ENCODE results near the gene KIF26B. TPM values are rescaled to one million over a fixed set of nuclear protein-coding genes. Genes with fewer than 3 reads are reported as not detected.

The KIF26B gene
- polyA plus RNA-seq, 2 of the 4 experiments (the other 2 are of a cell fraction): 0.01 to 0.04 TPM

DNA sequence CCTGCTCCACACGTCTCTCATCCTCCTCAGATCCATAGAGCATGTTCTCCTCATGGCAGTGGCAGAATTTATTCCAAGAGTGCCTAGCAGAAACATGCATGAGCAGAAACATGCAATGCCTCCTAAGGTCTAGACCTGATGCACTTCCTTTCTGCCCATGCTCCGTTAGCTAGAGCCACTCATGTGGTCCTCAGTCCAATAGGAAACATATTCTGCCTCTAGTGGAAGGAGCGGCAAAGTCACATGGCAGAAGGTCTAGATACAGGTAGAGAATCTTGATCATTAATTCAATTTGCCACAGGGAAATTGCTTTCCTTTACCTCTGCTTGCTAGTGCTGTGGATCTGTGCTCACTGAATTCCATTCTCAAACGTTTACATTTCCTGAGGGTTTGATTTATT is 130.4 kb downstream of the KIF26B start:
- TF ChIP-seq, protein P1, sequence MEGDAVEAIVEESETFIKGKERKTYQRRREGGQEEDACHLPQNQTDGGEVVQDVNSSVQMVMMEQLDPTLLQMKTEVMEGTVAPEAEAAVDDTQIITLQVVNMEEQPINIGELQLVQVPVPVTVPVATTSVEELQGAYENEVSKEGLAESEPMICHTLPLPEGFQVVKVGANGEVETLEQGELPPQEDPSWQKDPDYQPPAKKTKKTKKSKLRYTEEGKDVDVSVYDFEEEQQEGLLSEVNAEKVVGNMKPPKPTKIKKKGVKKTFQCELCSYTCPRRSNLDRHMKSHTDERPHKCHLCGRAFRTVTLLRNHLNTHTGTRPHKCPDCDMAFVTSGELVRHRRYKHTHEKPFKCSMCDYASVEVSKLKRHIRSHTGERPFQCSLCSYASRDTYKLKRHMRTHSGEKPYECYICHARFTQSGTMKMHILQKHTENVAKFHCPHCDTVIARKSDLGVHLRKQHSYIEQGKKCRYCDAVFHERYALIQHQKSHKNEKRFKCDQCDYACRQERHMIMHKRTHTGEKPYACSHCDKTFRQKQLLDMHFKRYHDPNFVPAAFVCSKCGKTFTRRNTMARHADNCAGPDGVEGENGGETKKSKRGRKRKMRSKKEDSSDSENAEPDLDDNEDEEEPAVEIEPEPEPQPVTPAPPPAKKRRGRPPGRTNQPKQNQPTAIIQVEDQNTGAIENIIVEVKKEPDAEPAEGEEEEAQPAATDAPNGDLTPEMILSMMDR (IDR thresholded peaks at IDR 0.05): no peak
- TF ChIP-seq ZNF302 (CRISPR knock-in tag; IDR thresholded peaks at IDR 0.05): no peak
- TF ChIP-seq EHF (CRISPR knock-in tag; IDR thresholded peaks at IDR 0.05): no peak
- TF ChIP-seq SREBF2 (IDR thresholded peaks at IDR 0.05): no peak
- TF ChIP-seq GATA3 (IDR thresholded peaks at IDR 0.05; ENCODE audit: borderline replicate concordance): no peak
- TF ChIP-seq ZSCAN20 (CRISPR knock-in tag; IDR thresholded peaks at IDR 0.05): no peak
- no peak for TF ChIP-seq JUN (IDR thresholded peaks at IDR 0.05)
- no peak for TF ChIP-seq RARB (CRISPR knock-in tag; IDR thresholded peaks at IDR 0.05)
- no peak for TF ChIP-seq NFE2L2 (conservative IDR thresholded peaks at IDR 0.05; ENCODE audit: low read length)
- TF ChIP-seq, protein P2, sequence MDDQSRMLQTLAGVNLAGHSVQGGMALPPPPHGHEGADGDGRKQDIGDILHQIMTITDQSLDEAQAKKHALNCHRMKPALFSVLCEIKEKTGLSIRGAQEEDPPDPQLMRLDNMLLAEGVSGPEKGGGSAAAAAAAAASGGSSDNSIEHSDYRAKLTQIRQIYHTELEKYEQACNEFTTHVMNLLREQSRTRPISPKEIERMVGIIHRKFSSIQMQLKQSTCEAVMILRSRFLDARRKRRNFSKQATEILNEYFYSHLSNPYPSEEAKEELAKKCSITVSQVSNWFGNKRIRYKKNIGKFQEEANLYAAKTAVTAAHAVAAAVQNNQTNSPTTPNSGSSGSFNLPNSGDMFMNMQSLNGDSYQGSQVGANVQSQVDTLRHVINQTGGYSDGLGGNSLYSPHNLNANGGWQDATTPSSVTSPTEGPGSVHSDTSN (IDR thresholded peaks at IDR 0.05): no peak
- no peak overlapping the region for H3K4me2 ChIP-seq
- POLR2A ChIA-PET: no interaction called here
- H3K9me3 ChIP-seq: no peaks in the 10 kb centered on the region
- FAIRE-seq (no peak), ATAC-seq (peak in 1 of 2 experiments; percentile 61; a peak in 3 of 6 replicates), DNase-seq (ENCODE audit: low read depth in 1 of 2, low spot score in 1 of 2) (no peak)
- H3K4me3 ChIP-seq: no peak overlapping the region
- whole genome bisulfite sequencing (ENCODE audit: missing lambda C conversion rate): 32% methylated on average over 4 of the region's 4 CpGs
- H3K27ac ChIP-seq: no peak overlapping the region
- no peaks in the 10 kb centered on the region for H3K4me1 ChIP-seq
- CTCF ChIA-PET: no interaction called here

DNA sequence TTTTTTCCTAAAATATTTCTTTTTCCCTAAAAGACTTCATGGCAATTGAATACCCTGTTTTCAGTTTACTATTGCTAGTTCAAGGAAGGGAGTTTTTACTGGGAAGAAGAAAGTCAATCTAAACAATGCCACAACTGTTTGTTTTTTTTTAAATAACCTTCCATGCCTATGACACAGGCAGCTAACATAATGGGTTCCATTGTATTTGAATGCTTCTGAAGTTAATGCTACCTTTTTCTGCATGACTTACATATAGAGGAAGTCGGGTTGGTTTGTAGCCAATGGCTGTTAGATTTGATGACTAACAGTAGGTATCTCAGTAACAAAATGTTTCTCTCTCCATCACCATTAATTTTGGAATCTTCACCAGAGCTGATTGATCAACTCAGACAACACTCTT is 134.0 kb downstream of the KIF26B start:
- Histone ChIP-seq H3K9me3 (no peaks in the 10 kb centered on the region), H3K27ac (no peak overlapping the region), H3K4me2 (no peak overlapping the region), H3K4me3 (no peak overlapping the region), H3K4me1 (no peaks in the 10 kb centered on the region)
- ChIA-PET CTCF (no interaction called here), POLR2A (no interaction called here)
- ATAC-seq (no peak), FAIRE-seq (no peak), DNase-seq (ENCODE audit: low read depth in 1 of 2, low spot score in 1 of 2) (no peak)
- TF ChIP-seq POLR2A (IDR thresholded peaks at IDR 0.05; ENCODE audit: low read length) (no peak), MYC (IDR thresholded peaks at IDR 0.05; ENCODE audit: borderline replicate concordance, low read length) (no peak), MAZ (IDR thresholded peaks at IDR 0.05; ENCODE audit: borderline replicate concordance, low read depth, low read length) (no peak), RFX5 (IDR thresholded peaks at IDR 0.05) (no peak), JUNB (IDR thresholded peaks at IDR 0.05) (no peak), HOXB5 (CRISPR knock-in tag; IDR thresholded peaks at IDR 0.05) (no peak), ZNF302 (CRISPR knock-in tag; IDR thresholded peaks at IDR 0.05) (no peak), RAD21 (conservative IDR thresholded peaks at IDR 0.05 in 1 of 2, IDR thresholded peaks at IDR 0.05 in 1 of 2) (no peak)
- TF ChIP-seq, protein P3, sequence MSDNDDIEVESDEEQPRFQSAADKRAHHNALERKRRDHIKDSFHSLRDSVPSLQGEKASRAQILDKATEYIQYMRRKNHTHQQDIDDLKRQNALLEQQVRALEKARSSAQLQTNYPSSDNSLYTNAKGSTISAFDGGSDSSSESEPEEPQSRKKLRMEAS (IDR thresholded peaks at IDR 0.05): no peak
- TF ChIP-seq, protein P4, sequence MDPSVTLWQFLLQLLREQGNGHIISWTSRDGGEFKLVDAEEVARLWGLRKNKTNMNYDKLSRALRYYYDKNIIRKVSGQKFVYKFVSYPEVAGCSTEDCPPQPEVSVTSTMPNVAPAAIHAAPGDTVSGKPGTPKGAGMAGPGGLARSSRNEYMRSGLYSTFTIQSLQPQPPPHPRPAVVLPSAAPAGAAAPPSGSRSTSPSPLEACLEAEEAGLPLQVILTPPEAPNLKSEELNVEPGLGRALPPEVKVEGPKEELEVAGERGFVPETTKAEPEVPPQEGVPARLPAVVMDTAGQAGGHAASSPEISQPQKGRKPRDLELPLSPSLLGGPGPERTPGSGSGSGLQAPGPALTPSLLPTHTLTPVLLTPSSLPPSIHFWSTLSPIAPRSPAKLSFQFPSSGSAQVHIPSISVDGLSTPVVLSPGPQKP (IDR thresholded peaks at IDR 0.05; ENCODE audit: low read depth, low read length): no peak
- TF ChIP-seq, protein P2 (IDR thresholded peaks at IDR 0.05): no peak
- WGBS (ENCODE audit: missing lambda C conversion rate): 0% methylated on average over 1 of the region's 1 CpG

DNA sequence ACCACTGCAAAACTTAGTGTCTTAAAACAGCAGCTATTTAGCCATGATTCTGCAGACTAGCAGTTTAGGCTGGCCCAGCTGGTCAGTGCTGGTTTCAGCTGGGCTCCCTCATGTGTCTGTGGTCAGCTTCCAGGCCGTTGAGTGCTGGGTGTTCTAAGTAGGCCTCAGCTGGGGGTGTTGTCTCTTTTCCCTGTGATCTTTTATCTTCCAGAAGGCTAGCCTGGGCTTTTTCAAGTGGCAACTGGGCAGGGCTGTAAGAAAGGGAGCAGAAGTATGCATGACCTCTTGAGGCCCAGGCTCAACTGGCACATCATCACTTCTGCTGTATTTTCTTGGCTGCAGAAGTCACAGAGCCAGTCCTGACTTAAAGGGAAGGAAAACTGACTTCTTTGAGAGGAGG is 136.1 kb downstream of the KIF26B start:
- ATAC-seq: no peak
- no peak for FAIRE-seq
- no peak for TF ChIP-seq GATA3 (IDR thresholded peaks at IDR 0.05; ENCODE audit: borderline replicate concordance)
- TF ChIP-seq ZFP36 (IDR thresholded peaks at IDR 0.05; ENCODE audit: borderline replicate concordance, partially characterized antibody): no peak
- no peak for TF ChIP-seq NPAS2 (CRISPR knock-in tag; IDR thresholded peaks at IDR 0.05; ENCODE audit: borderline replicate concordance)
- TF ChIP-seq HOXA7 (CRISPR knock-in tag; IDR thresholded peaks at IDR 0.05): no peak
- TF ChIP-seq ZSCAN20 (CRISPR knock-in tag; IDR thresholded peaks at IDR 0.05): no peak
- TF ChIP-seq, protein P5, sequence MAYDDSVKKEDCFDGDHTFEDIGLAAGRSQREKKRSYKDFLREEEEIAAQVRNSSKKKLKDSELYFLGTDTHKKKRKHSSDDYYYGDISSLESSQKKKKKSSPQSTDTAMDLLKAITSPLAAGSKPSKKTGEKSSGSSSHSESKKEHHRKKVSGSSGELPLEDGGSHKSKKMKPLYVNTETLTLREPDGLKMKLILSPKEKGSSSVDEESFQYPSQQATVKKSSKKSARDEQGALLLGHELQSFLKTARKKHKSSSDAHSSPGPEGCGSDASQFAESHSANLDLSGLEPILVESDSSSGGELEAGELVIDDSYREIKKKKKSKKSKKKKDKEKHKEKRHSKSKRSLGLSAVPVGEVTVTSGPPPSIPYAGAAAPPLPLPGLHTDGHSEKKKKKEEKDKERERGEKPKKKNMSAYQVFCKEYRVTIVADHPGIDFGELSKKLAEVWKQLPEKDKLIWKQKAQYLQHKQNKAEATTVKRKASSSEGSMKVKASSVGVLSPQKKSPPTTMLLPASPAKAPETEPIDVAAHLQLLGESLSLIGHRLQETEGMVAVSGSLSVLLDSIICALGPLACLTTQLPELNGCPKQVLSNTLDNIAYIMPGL (CRISPR knock-in tag; IDR thresholded peaks at IDR 0.05; ENCODE audit: borderline replicate concordance): no peak
- TF ChIP-seq TP53 (CRISPR knock-in tag; IDR thresholded peaks at IDR 0.05): no peak
- TF ChIP-seq KDM1A (IDR thresholded peaks at IDR 0.05; ENCODE audit: low read depth): no peak
- no peak for TF ChIP-seq RFX5 (IDR thresholded peaks at IDR 0.05)
- TF ChIP-seq ZNF302 (CRISPR knock-in tag; IDR thresholded peaks at IDR 0.05): no peak
- no peak for TF ChIP-seq JUN (IDR thresholded peaks at IDR 0.05)
- no peak for TF ChIP-seq ESRRA (IDR thresholded peaks at IDR 0.05; ENCODE audit: borderline replicate concordance, low read length)
- no peak for TF ChIP-seq EP300 (IDR thresholded peaks at IDR 0.05)
- no peak for TF ChIP-seq FOSB (CRISPR knock-in tag; IDR thresholded peaks at IDR 0.05)
- no peak for TF ChIP-seq RAD21 (conservative IDR thresholded peaks at IDR 0.05 in 1 of 2, IDR thresholded peaks at IDR 0.05 in 1 of 2)
- TF ChIP-seq FOXS1 (CRISPR knock-in tag; IDR thresholded peaks at IDR 0.05): no peak

More for the DNA sequence above, 136.1 kb downstream of the KIF26B start:
- H3K4me3 ChIP-seq: no peak overlapping the region
- no peaks in the 10 kb centered on the region for H3K4me1 ChIP-seq
- H3K27ac ChIP-seq: no peak overlapping the region
- POLR2A ChIA-PET: no interaction called here
- no peak overlapping the region for H3K4me2 ChIP-seq
- CTCF ChIA-PET: no interaction called here
- 11% methylated on average over 1 of the region's 1 CpG for whole genome bisulfite sequencing (ENCODE audit: missing lambda C conversion rate)
- H3K9me3 ChIP-seq: no peaks in the 10 kb centered on the region
- no peak for DNase-seq (ENCODE audit: low read depth in 1 of 2, low spot score in 1 of 2)

All from A549 (cell line).